Measurements from ENCODE around the gene PRKN.

Gene PRKN

DNA sequence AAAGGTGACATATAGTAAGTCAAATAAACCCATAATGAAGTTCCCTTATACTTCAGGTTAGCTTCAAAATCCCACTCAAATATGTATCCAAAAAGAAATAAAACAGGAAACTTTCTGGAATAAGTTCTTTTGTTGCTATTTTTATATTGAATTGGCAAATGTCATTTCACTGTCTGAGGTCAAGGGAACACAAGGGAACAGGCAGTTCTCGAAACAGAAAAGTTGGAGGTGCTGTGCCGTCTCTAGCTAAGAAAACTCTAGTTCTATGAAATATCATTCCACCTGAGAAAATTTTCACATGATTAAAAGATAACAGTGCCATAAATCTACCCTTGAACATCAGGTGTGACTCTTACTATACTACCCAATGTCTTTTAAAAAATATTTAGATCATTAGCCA, 358.5 kb downstream of the PRKN start:
- H3K36me3 ChIP-seq (ENCODE audit: insufficient read depth, low read depth, low read length) = no peaks in the 10 kb centered on the region
- H3K4me3 ChIP-seq (ENCODE audit: low read length) = no peak overlapping the region
- no peaks in the 10 kb centered on the region for H3K9me3 ChIP-seq (ENCODE audit: insufficient read depth, low read depth, low read length)
- H3K27me3 ChIP-seq (ENCODE audit: insufficient read depth, low read length) = no peaks in the 10 kb centered on the region
- H3K4me1 ChIP-seq (ENCODE audit: insufficient read depth, low read length) = no peaks in the 10 kb centered on the region; the same call in 1 of the 2 replicates
- no peak overlapping the region for H3K27ac ChIP-seq (ENCODE audit: low read length)
- no peak overlapping the region for H3K9ac ChIP-seq (ENCODE audit: low read depth, low read length)

DNA sequence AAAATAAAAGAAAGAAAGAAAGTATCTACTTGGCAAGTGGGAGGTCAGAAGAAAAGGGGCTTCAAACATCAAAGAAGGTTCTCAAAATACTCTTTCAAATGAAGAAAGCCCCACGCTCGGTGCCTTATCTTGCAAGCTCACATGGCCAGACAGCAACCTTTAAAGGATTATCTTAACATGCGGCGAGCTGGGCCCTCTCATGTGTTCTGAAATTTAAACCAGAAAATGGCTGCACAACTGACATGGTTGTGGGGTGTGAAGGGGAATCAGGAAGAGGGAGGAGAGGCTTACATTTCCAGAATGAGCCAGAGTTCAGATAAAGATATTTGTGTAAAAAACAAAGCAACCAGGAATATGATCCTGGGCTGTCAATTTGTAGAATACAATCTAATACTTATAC, 363.1 kb downstream of the PRKN start:
- H3K27me3 ChIP-seq (ENCODE audit: insufficient read depth, low read length) = no peaks in the 10 kb centered on the region
- H3K36me3 ChIP-seq (ENCODE audit: insufficient read depth, low read depth, low read length) = no peaks in the 10 kb centered on the region
- no peak overlapping the region for H3K9ac ChIP-seq (ENCODE audit: low read depth, low read length)
- no peak overlapping the region for H3K4me3 ChIP-seq (ENCODE audit: low read length)
- H3K4me1 ChIP-seq (ENCODE audit: insufficient read depth, low read length) = no peaks in the 10 kb centered on the region
- no peak overlapping the region for H3K27ac ChIP-seq (ENCODE audit: low read length)
- H3K9me3 ChIP-seq (ENCODE audit: insufficient read depth, low read depth, low read length) = no peaks in the 10 kb centered on the region

DNA sequence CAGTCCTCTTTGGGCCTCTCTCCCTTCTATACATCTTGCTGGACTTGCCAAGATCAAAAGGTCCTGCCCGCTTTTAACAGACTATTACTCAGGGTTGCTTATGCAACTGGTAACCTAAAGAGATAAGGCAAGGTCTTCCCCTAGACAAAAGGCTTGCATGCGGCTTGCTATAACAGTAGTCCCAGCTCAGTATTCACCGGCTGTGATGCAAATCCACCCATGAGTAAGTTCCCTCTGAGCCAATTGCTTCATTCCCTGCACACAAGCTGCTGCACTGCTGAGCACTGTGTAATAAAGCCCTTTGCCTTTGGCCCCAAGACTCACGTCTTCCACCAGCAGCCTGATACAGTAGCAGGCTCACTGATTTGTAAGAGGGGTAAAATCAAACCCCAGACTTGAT, 363.8 kb downstream of the PRKN start:
- no peaks in the 10 kb centered on the region for H3K27me3 ChIP-seq (ENCODE audit: insufficient read depth, low read length)
- H3K27ac ChIP-seq (ENCODE audit: low read length) = no peak overlapping the region
- H3K9me3 ChIP-seq (ENCODE audit: insufficient read depth, low read depth, low read length) = no peaks in the 10 kb centered on the region
- H3K4me3 ChIP-seq (ENCODE audit: low read length) = no peak overlapping the region
- H3K4me1 ChIP-seq (ENCODE audit: insufficient read depth, low read length) = no peaks in the 10 kb centered on the region
- no peaks in the 10 kb centered on the region for H3K36me3 ChIP-seq (ENCODE audit: insufficient read depth, low read depth, low read length)
- H3K9ac ChIP-seq (ENCODE audit: low read depth, low read length) = no peak overlapping the region

DNA sequence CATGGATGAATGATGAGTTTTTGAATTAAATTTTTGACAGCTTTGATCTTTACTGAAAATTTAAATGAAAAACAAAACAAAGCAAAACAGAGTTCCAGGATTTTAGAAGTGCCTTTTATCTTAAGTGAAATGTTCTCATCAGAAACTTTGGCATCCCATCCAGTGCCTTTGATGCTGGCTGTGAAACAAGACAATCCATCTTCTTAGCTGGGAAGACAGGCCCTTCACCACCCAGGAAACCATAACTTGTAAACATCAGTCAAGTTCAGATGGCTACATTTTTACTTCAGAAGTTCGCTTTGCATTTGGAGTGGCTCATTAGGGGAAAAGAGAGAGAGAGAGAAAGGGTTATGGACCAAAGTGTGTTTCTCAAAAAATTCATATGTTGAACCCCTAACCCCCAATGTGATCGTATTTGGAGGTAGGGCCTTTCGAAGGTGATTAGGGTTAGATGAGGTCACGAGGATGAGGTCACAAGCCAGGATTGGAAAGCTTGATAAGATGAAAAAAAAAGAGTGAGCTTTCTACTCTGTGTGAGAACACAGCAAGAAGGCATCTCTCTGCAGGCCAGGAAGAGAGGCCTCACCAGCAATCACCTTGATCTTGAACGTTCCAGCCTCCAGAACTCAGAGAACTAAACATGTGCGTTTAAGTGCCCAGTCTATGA, 366.5 kb downstream of the PRKN start:
- no peak overlapping the region for H3K9ac ChIP-seq (ENCODE audit: low read depth, low read length)
- no peaks in the 10 kb centered on the region for H3K9me3 ChIP-seq (ENCODE audit: insufficient read depth, low read depth, low read length)
- no peaks in the 10 kb centered on the region for H3K27me3 ChIP-seq (ENCODE audit: insufficient read depth, low read length)
- H3K4me1 ChIP-seq (ENCODE audit: insufficient read depth, low read length) = no peaks in the 10 kb centered on the region
- H3K4me3 ChIP-seq (ENCODE audit: low read length) = no peak overlapping the region
- H3K27ac ChIP-seq (ENCODE audit: low read length) = no peak overlapping the region
- H3K36me3 ChIP-seq (ENCODE audit: insufficient read depth, low read depth, low read length) = no peaks in the 10 kb centered on the region

DNA sequence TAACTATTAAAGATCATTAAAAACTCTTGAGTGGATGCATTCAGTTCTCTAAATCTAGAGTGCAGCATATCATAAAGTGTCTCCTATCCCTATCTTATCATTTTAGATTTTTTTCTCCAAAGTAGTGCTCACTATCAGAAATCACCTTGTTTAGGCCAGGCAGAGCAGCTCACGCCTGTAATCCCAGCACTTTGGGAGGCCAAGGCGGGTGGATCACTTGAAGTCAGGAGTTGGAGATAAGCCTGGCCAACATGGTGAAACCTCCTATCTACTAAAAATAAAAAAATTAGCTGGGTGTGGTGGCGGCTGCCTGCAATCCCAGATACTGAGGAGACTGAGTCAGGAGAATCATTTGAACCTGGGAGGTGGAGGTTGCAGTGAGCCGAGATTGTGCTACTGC, 368.9 kb downstream of the PRKN start:
- Histone ChIP-seq H3K9me3 (ENCODE audit: insufficient read depth, low read depth, low read length) (no peaks in the 10 kb centered on the region), H3K4me1 (ENCODE audit: insufficient read depth, low read length) (no peaks in the 10 kb centered on the region), H3K27ac (ENCODE audit: low read length) (no peak overlapping the region), H3K9ac (ENCODE audit: low read depth, low read length) (no peak overlapping the region), H3K4me3 (ENCODE audit: low read length) (no peak overlapping the region), H3K27me3 (ENCODE audit: insufficient read depth, low read length) (no peaks in the 10 kb centered on the region), H3K36me3 (ENCODE audit: insufficient read depth, low read depth, low read length) (no peaks in the 10 kb centered on the region)

DNA sequence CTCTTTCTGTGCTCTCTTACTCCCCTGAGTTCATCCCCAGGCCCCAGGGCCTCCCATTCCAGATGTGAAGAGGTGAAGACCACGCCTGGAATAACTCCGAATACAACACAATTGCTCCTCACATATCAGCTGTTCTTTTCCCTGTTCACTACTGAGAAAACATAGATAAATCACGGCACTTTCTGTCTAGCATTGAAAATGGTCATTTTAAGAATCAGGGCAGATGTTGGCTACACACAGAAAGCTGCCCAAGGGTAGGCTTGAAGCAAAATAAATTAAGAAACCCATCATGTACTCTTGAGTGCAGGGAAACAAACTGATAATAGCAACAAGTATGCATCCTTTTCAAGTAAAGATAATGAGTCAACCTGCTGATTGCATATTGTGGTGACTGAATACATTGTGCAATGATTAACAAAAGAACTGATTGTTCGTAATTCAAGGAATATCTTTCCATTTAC, 382.5 kb downstream of the PRKN start:
- Histone ChIP-seq H3K36me3 (ENCODE audit: insufficient read depth, low read depth, low read length) (no peaks in the 10 kb centered on the region), H3K9ac (ENCODE audit: low read depth, low read length) (no peak overlapping the region), H3K4me1 (ENCODE audit: insufficient read depth, low read length) (peaks cover 6% of the 10 kb centered on the region; the same call in 1 of the 2 replicates), H3K9me3 (ENCODE audit: insufficient read depth, low read depth, low read length) (no peaks in the 10 kb centered on the region), H3K27ac (ENCODE audit: low read length) (no peak overlapping the region), H3K27me3 (ENCODE audit: insufficient read depth, low read length) (no peaks in the 10 kb centered on the region), H3K4me3 (ENCODE audit: low read length) (no peak overlapping the region)

DNA sequence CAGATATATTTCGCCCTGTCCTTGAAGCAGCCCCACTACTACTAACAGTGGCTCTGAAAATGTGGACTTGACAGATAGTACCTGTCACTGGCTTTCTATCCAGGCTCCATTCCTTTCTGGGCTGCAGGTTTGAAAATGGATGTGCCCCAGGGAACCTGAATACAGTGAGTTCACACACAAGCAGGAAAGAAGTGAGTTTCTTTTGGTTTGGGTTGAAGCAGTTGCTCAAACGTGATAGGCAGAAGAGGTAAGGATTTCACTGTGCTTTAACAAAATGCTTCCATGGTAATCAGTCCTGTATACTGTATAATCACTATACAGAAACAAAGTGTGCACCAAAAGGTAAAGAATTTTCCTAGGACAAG, 382.9 kb downstream of the PRKN start:
- Histone ChIP-seq H3K36me3 (ENCODE audit: insufficient read depth, low read depth, low read length) (no peaks in the 10 kb centered on the region), H3K4me1 (ENCODE audit: insufficient read depth, low read length) (peaks cover 6% of the 10 kb centered on the region; the same call in 1 of the 2 replicates), H3K9me3 (ENCODE audit: insufficient read depth, low read depth, low read length) (no peaks in the 10 kb centered on the region), H3K9ac (ENCODE audit: low read depth, low read length) (no peak overlapping the region), H3K27me3 (ENCODE audit: insufficient read depth, low read length) (no peaks in the 10 kb centered on the region), H3K27ac (ENCODE audit: low read length) (no peak overlapping the region), H3K4me3 (ENCODE audit: low read length) (no peak overlapping the region)

DNA sequence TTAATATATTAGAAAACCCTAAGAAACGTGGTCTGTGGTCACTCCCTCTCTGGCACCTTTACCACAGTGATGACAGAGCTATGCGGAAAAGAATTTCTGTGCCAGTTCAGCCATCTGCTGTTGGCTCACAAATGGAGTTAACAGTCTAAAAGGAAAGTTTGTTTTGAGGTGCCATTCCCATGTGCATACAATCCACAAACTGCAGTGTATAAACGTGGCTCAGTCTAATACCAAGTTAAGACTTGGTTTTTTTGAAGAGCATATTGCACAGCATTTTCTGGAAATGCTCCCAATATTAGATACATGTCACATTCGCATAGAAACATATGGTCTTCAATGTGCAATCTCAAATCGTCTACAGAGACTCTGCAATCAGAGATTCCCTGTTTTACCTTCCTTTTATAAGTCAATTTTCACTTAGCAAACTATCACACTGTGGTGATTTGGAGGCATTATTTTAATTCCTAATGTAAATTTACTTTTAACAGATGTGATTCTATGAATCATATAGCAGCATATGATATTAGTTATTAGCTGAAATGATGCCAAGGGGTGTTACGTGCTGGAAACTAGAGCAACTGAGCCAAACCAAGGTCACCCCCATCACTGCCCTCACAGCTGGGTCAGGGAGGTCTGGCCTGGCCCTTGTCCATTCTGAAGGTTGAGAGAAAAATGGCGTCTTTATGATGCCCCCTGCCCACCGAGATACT, 383.5 kb downstream of the PRKN start:
- no peaks in the 10 kb centered on the region for H3K9me3 ChIP-seq (ENCODE audit: insufficient read depth, low read depth, low read length)
- no peak overlapping the region for H3K4me3 ChIP-seq (ENCODE audit: low read length)
- H3K9ac ChIP-seq (ENCODE audit: low read depth, low read length) = no peak overlapping the region

DNA sequence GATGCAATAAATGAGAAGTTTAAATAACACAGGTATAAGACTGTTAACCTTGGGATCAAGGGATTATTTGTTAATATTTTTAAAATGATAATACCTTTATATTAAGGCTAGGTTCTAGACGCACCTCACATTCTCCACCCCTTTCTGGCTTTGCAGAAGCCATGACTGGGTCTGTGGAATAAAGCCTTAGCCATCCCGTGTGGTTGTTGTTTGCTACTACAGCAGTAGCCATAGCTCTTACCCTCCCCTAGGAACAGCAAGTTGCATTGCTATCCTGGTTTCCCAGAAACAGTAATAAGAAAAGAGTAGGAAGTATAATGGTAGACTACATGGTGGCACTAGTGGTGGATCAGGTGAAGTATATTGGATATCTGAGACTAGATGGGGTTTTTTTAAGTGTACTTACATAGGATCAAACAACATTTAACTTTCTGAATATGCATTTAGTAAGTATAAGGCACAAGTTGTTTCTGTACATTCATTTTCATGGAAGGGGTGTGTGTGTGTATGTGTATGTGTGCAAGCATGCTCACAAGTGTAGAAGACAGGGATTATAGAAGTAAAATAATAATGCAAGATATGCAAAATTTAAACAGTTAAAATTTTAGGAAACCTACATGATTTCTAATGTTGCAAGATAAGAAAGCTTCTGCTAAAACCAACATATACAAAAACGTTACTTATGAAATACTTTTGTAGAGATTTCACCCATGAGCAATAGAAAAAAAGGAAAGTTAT, 384.2 kb downstream of the PRKN start:
- Histone ChIP-seq H3K9me3 (ENCODE audit: insufficient read depth, low read depth, low read length) (no peaks in the 10 kb centered on the region), H3K4me1 (ENCODE audit: insufficient read depth, low read length) (peaks cover 6% of the 10 kb centered on the region; the same call in 1 of the 2 replicates), H3K36me3 (ENCODE audit: insufficient read depth, low read depth, low read length) (no peaks in the 10 kb centered on the region), H3K27ac (ENCODE audit: low read length) (no peak overlapping the region), H3K9ac (ENCODE audit: low read depth, low read length) (no peak overlapping the region), H3K27me3 (ENCODE audit: insufficient read depth, low read length) (no peaks in the 10 kb centered on the region), H3K4me3 (ENCODE audit: low read length) (no peak overlapping the region)

More for the DNA sequence above, 383.5 kb downstream of the PRKN start:
- peaks cover 6% of the 10 kb centered on the region; the same call in 1 of the 2 replicates for H3K4me1 ChIP-seq (ENCODE audit: insufficient read depth, low read length)
- no peak overlapping the region for H3K27ac ChIP-seq (ENCODE audit: low read length)
- H3K27me3 ChIP-seq (ENCODE audit: insufficient read depth, low read length) = no peaks in the 10 kb centered on the region
- no peaks in the 10 kb centered on the region for H3K36me3 ChIP-seq (ENCODE audit: insufficient read depth, low read depth, low read length)

DNA sequence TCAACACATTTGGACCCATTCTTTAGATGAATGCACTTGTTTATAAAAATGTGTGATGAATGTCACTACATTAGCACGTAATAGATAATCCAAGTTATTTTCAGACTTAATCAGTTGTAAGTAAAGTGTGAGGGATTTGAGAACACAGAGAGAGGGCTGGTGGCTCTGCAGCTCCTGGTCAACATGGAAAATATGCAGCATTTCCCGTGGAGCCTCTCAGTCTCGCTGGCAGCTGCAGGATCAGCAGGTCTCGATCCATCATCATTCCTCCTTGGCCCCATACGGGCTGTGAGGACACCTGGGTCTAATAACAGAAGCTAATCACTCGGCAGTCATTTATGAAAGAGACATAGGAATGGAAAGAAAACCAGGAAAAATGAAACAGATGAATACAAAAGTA, 390.2 kb downstream of the PRKN start:
- Histone ChIP-seq H3K4me3 (ENCODE audit: low read length) (no peak overlapping the region), H3K27ac (ENCODE audit: low read length) (no peak overlapping the region), H3K9me3 (ENCODE audit: insufficient read depth, low read depth, low read length) (no peaks in the 10 kb centered on the region), H3K36me3 (ENCODE audit: insufficient read depth, low read depth, low read length) (no peaks in the 10 kb centered on the region), H3K4me1 (ENCODE audit: insufficient read depth, low read length) (no peaks in the 10 kb centered on the region), H3K9ac (ENCODE audit: low read depth, low read length) (no peak overlapping the region), H3K27me3 (ENCODE audit: insufficient read depth, low read length) (no peaks in the 10 kb centered on the region)

DNA sequence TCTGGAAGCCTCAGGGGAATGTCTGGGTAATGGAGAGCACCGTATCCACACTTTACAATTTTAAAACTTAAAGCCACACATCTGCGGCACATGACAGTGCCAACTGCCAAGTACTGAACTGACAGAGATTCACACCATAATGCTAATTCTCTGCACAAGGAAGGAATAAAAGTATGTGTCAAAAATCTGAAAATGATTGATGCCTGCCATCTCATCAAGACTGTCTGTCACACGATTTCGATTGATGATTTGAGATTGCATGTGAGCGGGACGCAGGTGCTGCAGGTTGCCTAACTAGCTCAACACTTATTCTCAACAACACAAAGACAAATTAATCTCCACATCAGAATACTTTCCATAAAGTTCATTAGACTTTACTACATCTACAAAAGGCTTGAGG, 391.2 kb downstream of the PRKN start:
- Histone ChIP-seq H3K4me3 (ENCODE audit: low read length) (no peak overlapping the region), H3K27ac (ENCODE audit: low read length) (no peak overlapping the region), H3K27me3 (ENCODE audit: insufficient read depth, low read length) (no peaks in the 10 kb centered on the region), H3K4me1 (ENCODE audit: insufficient read depth, low read length) (no peaks in the 10 kb centered on the region), H3K36me3 (ENCODE audit: insufficient read depth, low read depth, low read length) (no peaks in the 10 kb centered on the region), H3K9ac (ENCODE audit: low read depth, low read length) (no peak overlapping the region), H3K9me3 (ENCODE audit: insufficient read depth, low read depth, low read length) (no peaks in the 10 kb centered on the region)

DNA sequence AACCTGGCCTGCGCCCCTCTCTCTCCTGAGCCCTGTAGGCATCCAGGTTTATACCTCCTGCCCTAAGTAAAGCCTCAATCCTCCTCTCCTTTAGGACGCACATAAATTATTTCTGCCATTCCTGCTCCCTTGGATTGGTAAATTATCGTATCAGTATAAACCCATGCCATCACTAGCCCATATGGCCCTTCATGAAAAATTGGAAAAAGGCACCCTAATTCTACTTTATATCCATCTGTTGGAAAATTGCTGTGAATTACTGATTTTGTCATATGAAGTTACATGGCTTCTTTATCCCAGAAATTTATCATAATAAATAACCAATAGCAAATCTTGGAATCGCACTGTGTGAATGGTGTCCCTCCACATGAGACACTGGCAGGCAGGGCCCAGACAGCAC, 395.2 kb downstream of the PRKN start:
- no peak overlapping the region for H3K27ac ChIP-seq (ENCODE audit: low read length)
- no peaks in the 10 kb centered on the region for H3K36me3 ChIP-seq (ENCODE audit: insufficient read depth, low read depth, low read length)
- no peaks in the 10 kb centered on the region for H3K4me1 ChIP-seq (ENCODE audit: insufficient read depth, low read length)
- H3K27me3 ChIP-seq (ENCODE audit: insufficient read depth, low read length) = no peaks in the 10 kb centered on the region
- no peak overlapping the region for H3K4me3 ChIP-seq (ENCODE audit: low read length)
- no peaks in the 10 kb centered on the region for H3K9me3 ChIP-seq (ENCODE audit: insufficient read depth, low read depth, low read length)
- H3K9ac ChIP-seq (ENCODE audit: low read depth, low read length) = no peak overlapping the region

Data from iPS-20b (cell line).